NCI-H1930 (cell line): Measurements from ENCODE around the gene SLC17A7.

Experiments
- DNase-seq, 2 experiments: peaks; one replicate each; lab custom pipeline; 2025; lab: John Stamatoyannopoulos, UW

Gene SLC17A7

DNA sequence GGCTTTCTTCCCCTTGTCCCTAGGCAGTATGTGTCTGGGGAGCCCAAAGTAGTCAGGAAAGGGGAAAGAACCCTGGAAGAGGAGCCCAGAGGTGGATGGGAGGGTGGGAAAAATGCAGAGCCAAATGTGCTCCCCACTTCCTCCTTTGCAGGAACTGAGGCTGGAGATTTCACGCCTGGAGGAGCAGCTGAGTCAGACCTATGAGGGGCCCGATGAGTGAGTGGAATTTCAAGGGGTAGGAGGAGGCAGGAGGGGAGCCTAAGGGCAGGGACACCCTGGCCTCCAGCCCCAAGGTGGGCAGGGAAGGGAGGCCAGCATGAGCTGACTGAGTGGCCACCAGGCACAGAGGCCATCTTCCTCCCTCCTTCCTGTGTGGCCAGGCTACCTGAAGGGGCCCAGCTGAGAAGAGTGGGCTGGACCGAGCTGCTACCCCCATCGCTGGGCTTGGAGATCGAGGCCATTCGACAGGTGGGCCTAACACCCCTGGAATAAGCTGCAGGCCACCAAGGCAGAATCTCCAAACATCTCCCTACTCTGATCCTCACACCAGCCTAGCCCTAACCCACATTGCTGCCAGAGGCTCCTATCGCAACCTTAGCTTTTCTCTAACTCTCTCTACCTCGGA lies 32.4 kb downstream of the SLC17A7 start:
- no peak for DNase-seq

DNA sequence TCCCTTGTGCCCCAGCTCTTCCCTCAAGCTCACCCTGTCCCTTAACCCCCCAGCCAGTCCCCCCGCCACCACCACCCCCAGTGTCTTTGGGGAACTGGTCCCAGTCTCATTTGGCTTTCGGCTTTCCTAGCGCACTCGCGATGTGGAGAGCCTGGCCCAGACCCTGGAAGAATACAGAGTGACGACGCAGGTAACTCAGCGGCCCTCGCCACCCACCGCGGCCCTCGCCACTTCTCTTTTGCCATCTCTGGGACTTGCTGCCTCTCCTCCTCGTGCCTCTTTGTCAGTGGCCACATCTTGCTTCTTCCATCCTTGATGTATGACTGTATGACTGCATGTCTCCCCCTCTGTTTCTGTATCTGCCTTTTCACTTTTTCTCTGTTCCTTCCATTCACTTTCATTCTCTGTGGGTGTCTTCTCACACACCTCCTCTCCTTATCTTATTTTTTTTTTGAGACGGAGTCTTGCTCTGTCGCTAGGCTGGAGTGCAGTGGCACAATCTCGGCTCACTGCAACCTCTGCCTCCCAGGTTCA lies 33.8 kb downstream of the SLC17A7 start:
- DNase-seq: no peak

DNA sequence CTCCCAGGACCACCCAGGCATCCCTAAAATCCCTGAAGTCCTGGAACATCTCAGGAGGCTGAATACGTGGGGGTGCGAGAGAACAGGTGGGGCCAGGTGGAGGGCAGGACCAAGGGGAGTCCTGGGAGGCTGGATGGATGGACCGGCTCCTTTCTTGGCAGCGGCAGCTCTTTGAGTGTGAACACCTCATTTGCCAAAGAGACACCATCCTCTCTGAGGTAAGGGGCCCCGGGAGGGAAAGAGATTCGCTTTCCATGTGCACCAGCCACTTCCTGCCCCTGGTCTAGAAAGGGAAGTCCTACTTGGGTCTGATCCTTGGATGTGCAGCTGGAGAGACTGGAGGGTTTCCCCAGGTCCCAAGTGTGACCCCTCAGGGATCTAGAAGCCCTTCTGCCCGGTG lies 34.2 kb downstream of the SLC17A7 start:
- no peak for DNase-seq

- peak; percentile 77 for DNase-seq
These were observed 37.7 kb downstream of the SLC17A7 start for GRCh38 chr19:49403404-49404187.

DNA sequence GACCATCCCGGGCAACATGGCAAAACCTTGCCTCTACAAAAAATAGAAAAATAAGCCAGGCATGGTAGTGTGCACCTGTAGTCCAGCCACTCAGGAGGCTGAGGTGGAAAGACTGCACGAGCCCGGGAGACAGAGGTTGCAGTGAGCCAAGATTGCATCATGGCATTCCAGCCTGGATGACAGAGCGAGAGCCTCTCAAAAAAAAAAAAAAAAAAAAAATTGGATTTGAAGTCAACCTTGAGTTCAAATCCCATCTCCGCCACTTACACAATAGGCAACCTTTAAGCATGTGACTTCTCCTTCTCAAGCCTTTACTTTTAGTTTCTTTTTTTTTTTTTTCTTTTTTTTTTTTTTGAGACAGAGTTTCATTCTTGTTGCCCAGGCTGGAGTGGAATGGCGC lies 41.3 kb downstream of the SLC17A7 start:
- no peak for DNase-seq

DNA sequence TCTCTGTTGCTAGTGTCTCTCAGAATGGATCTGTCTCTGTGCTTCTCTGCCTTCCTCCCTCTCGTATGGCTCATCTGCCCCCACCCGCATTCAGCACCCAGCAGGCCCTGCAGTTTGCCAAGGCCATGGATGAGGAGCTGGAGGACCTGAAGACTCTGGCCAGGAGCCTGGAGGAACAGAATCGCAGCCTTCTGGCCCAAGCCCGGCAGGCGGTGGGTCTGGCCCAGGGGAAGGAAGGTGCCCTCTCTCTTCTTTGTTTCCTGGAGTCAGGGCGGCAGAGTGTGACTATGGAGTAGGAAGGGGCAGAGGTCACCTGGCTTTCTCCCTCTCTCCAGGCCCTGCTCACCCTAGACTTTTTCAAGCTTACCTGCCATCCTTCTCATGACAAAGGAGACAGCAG lies 42.4 kb downstream of the SLC17A7 start:
- no peak for DNase-seq

GRCh38 chr19:49398001-49398615 lies 43.2 kb downstream of the SLC17A7 start:
- DNase-seq: no peak

DNA sequence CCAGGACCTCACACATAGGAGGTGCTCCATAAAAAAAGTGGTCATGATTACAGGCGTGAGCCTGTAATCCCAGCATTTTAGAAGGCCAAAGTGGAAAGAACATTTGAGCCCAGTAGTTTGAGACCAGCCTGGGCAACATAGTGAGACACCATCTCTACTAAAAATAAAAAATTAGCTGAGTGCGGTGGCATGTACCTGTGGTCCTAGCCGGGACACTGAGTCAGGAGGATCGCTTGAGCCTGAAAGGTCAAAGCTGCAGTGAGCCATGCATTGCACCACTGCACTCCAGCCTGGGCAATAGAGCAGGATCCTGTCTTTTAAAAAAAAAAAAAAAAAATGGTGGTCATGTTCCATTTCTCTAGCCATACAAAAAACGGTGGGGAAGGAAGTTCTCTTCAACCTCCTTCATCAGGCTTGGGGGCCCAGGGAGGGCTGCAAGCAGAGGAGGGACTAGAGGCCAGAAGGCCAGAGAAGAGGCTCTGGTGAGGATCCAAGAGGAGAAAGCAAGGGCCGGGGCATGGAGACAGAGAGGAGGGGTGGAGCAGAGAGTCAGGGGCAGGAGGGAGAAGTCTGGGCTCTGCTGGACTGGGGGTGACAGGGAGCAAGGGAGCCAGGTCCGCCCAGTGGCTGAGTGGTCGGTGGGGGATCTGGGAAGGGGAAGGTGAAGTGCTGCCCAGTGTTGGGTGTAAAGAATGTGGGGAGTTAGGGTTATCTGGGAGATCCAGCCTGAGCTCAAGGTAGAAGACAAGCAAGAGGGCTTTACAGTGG lies 44.4 kb downstream of the SLC17A7 start:
- no peak for DNase-seq

- DNase-seq: no peak
These were observed 45.5 kb downstream of the SLC17A7 start for GRCh38 chr19:49395581-49396407.

DNA sequence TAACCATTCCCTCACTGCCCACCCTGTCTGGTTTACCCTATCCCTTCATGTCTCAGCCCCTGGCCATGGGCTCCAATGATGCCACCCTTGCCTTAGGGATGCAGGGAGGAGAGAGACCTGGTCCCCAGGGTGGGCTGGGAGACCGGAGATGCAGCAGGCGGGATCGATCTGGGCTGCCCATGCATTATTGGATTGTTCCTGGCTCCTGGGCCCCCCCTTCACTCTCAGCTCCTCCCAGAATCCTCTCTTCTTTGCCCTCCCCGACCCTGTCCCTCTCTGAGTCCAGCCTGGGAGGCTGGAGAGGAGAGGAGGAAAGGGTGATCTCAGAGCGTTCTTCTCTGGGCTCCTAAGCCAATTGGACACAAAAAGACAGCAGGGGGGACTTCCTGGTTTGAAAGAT lies 47.4 kb downstream of the SLC17A7 start:
- no peak for DNase-seq

DNA sequence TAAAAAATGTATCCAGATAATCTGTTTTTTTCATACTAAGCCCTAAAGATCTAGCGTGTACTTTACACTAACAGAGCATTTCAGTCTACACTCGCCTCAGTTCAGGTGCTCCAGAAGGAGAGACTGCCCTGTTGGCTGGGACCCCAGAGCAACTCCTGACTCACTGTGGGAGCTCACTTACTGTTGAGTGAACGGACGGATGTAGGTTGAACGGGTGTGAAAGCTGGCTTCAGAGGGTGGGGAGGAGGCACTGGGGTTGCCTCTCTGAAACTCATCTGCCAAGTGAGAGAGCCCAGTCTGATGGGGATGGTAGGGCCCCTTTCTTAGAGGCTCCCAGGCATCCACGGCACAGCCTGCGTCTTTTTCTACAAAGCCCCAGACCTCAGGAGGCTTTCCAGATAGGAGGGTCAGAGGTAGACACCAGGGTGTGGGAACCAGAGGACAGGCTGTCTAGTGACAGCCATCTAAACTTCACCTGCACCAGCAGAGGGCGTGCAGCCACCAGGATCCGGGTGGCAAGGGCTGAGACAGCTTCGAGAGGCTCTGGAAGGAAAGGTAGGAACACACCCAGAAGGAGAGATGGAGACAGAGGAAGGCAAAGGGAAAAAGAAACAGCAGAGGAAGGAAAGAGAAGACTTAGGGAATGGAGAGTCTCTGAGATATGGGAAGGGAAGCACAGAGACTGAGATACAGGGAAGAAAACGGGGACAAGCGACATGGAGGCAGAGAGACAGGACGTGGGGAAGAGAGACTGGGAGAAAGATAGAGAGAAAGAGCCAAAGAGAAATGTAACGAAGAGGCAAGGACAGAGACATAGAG lies 49.5 kb downstream of the SLC17A7 start:
- DNase-seq: peak; percentile 81 to 85

- no peak for DNase-seq
These were observed 50.4 kb downstream of the SLC17A7 start for GRCh38 chr19:49390929-49391359.

GRCh38 chr19:49390131-49390928 lies 51.0 kb downstream of the SLC17A7 start:
- no peak for DNase-seq

DNA sequence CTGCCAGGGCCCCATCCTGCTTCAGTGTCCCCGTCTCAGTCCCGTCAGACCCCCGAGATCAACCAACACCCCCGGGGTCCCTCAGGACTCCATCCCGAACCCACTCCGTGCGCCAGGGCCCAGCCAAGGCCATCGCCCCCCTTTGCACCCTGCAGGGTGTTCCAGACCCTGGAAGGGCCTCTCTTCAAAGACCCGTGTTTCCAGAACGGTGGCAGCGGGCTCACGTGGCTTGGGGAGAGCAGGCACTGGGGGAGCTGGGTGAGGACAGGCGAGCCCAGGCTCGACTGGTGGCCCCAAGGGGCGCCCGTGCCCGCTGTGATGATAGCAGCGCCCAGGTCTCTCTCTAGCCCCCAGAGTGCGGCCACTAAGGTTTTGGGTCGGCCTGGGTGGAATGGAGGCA lies 51.9 kb downstream of the SLC17A7 start:
- no peak for DNase-seq

DNA sequence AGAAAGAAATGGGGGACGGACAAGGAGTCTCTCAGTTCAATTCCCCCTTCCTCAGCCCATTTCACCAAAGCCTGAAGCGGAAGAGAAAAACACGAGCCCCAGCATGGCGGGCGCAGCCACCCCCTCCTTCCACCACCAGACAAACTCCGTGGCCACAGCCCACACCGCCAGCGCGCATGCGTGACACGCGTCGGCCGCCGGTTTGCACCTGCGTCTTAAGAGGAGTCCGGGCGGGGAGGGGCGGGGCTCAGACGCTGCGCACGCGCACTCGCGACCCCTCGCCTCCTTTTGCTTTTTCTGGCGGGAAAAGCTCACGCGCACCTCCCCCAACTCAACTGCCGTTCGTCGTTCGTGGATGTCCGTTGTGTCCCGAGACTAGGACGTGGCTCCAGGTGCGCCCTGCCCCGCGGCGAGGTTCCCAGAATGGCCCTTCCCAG lies 53.4 kb downstream of the SLC17A7 start, which contains the start of gene KASH5:
TSS of gene KASH5 (plus strand) at position 314 of the 437 bp plus-strand sequence. CDS start 2,635 bp downstream, outside the sequence.
- peak; percentile 86 to 89 for DNase-seq

- DNase-seq: no peak
These were observed 57.7 kb downstream of the SLC17A7 start for GRCh38 chr19:49383599-49383998.

GRCh38 chr19:49382639-49383038 lies 58.7 kb downstream of the SLC17A7 start:
- no peak for DNase-seq

- no peak for DNase-seq
These were observed 60.9 kb downstream of the SLC17A7 start for GRCh38 chr19:49380391-49380790.
